Panc1 (cell line): Measurements from ENCODE around the gene SPP1. TPM values are rescaled to one million over a fixed set of nuclear protein-coding genes. Genes with fewer than 3 reads are reported as not detected.

Source experiments
- ATAC-seq: fragments of 200-7000 bp; cut with Tn5 transposase; 2 replicates; pipeline ENCODE4 v1.9.1; 2020; ENCODE audit warnings: mild to moderate bottlenecking, moderate library complexity
- BruUV-seq: library from RNA; stranded (reverse); fragments of 400-500 nt; replicated peaks from 2 replicates; lab custom pipeline; 2021; lab: Mats Ljungman, UMichigan
- CTCF ChIA-PET: fragments of 300-600 bp; sonication (Branson Sonifier 250); formaldehyde crosslinking; loops from one replicate; lab custom pipeline; 2022; ENCODE audit warnings: antibody characterized with exemption; lab: Charles Lee
- POLR2A ChIA-PET: fragments of 300-600 bp; sonication (Branson Sonifier 250); formaldehyde crosslinking; loops from one replicate; lab custom pipeline; 2022; ENCODE audit warnings: antibody characterized with exemption; lab: Charles Lee
- DNase-seq: peaks from one replicate; pipeline ENCODE4 v3.0.0-alpha.2; 2010; ENCODE audit warnings: low read depth, low spot score
- H3K27ac ChIP-seq: 2 replicates; pipeline ENCODE4 v1.5.1; 2011; ENCODE audit warnings: mild to moderate bottlenecking, low read length, inconsistent platforms
- H3K27me3 ChIP-seq: fragments of 200-500 bp; sonication (Bioruptor generic); 2 replicates; pipeline ENCODE4 v1.6.0; 2014; ENCODE audit warnings: low read length, inconsistent platforms; ENCODE audit not compliant: control insufficient read depth, insufficient read depth
- H3K36me3 ChIP-seq: fragments of 200-500 bp; sonication (Bioruptor generic); 2 replicates; pipeline ENCODE4 v1.5.1; 2014; ENCODE audit warnings: inconsistent platforms, mild to moderate bottlenecking, low read length, moderate library complexity; ENCODE audit not compliant: control insufficient read depth, insufficient read depth
- H3K4me1 ChIP-seq: 2 replicates; pipeline ENCODE4 v1.5.1; 2011; ENCODE audit warnings: inconsistent platforms, mild to moderate bottlenecking, low read length, moderate library complexity; ENCODE audit not compliant: control insufficient read depth, insufficient read depth
- H3K4me3 ChIP-seq, 2 experiments: 2 replicates each; pipeline ENCODE4 v1.5.1; 2011 to 2012; ENCODE audit warnings: low read depth in 2 of 2, low read length in 2 of 2, mild to moderate bottlenecking in 2 of 2, inconsistent platforms in 1 of 2, moderate library complexity in 1 of 2
- H3K9me3 ChIP-seq: fragments of 200-500 bp; sonication (Bioruptor generic); 2 replicates; pipeline ENCODE4 v1.5.1; 2014; ENCODE audit warnings: low read depth, mild to moderate bottlenecking, inconsistent platforms, low read length, moderate library complexity; ENCODE audit not compliant: control insufficient read depth, insufficient read depth
- CTCF ChIP-seq: fragments of 450-650 bp; IDR thresholded peaks from 2 replicates; pipeline ENCODE4 v1.5.1; 2017; ENCODE audit warnings: mild to moderate bottlenecking
- POLR2AphosphoS5 ChIP-seq: IDR thresholded peaks from 2 replicates; pipeline ENCODE4 v1.6.1; 2012; ENCODE audit warnings: mild to moderate bottlenecking, low read depth, low read length, moderate library complexity
- REST ChIP-seq, 2 experiments: IDR thresholded peaks; 2 replicates each; pipeline ENCODE4 v1.6.1; 2011 to 2012; ENCODE audit warnings: low read depth in 2 of 2, control low read depth in 1 of 2, low read length in 1 of 2, mild to moderate bottlenecking in 1 of 2, moderate library complexity in 1 of 2; ENCODE audit not compliant: insufficient read depth in 1 of 2
- SIN3A ChIP-seq: IDR thresholded peaks from 2 replicates; pipeline ENCODE4 v1.6.1; 2012; ENCODE audit warnings: low read depth, mild to moderate bottlenecking, low read length, moderate library complexity, borderline replicate concordance; ENCODE audit not compliant: insufficient read depth
- TCF7L2 ChIP-seq: IDR thresholded peaks from 2 replicates; pipeline ENCODE4 v1.6.1; 2011; ENCODE audit warnings: mild to moderate bottlenecking, low read depth, low read length, inconsistent platforms
- in situ Hi-C: cut with HindIII; loops from 2 replicates; pipeline ENCODE4 v1.10.0; 2016; ENCODE audit warnings: low sequenced_read_pairs, low pct_unique_long_range_greater_than_20kb
- intact Hi-C: fragments of 100-400 bp; cut with micrococcal nuclease; formaldehyde crosslinking; loops from one replicate; pipeline ENCODE4 v1.10.0; 2022; ENCODE audit not compliant: unreplicated experiment
- total RNA-seq: library from RNA; stranded (reverse); gene quantifications from one replicate; pipeline ENCODE4 v1.2.1, GENCODE V29; 2021; ENCODE audit not compliant: unreplicated experiment

SPP1 gene
- total RNA-seq, 1 experiment from 2014 or later = 1.6 TPM

GRCh38 chr4:87962398-87963146, 12.9 kb upstream of the SPP1 start:
- intact Hi-C loops = no loop called here
- Histone ChIP-seq H3K36me3 (no peaks in the 10 kb centered on the region), H3K27ac (no peak overlapping the region), H3K27me3 (no peaks in the 10 kb centered on the region), H3K4me3 (no peak overlapping the region), H3K4me1 (no peaks in the 10 kb centered on the region), H3K9me3 (no peaks in the 10 kb centered on the region)
- ChIA-PET POLR2A (no interaction called here), CTCF (interaction anchor here (0.6 kb wide), 1 partner anchor 418 kb away, joined by 3 read pairs; no protein-coding TSS in a partner anchor)
- TF ChIP-seq CTCF (no peak), TCF7L2 (no peak), POLR2AphosphoS5 (no peak)
- in situ Hi-C loops = no loop called here
- DNase-seq (no peak), ATAC-seq (no peak)
- no TSS peak for BruUV-seq

GRCh38 chr4:87965501-87965975, 10.0 kb upstream of the SPP1 start:
- no peak for ATAC-seq
- BruUV-seq = no TSS peak

More at GRCh38 chr4:87965501-87965975, 10.0 kb upstream of the SPP1 start:
- Histone ChIP-seq H3K4me1 (no peaks in the 10 kb centered on the region), H3K9me3 (no peaks in the 10 kb centered on the region), H3K27me3 (no peaks in the 10 kb centered on the region), H3K36me3 (no peaks in the 10 kb centered on the region), H3K27ac (no peak overlapping the region), H3K4me3 (no peak overlapping the region)
- no peak for DNase-seq
- POLR2A ChIA-PET = no interaction called here
- intact Hi-C loops = no loop called here
- in situ Hi-C loops = no loop called here
- TF ChIP-seq SIN3A = no peak
- no peak for TF ChIP-seq CTCF
- TF ChIP-seq REST (IDR thresholded peaks at IDR 0.05; ENCODE audit: insufficient read depth in 1 of 2, low read depth in 2 of 2, low read length in 1 of 2) = no peak
- TF ChIP-seq TCF7L2 = no peak
- no peak for TF ChIP-seq POLR2AphosphoS5
- CTCF ChIA-PET = no interaction called here
